ENCODE results near the gene CGB5. TPM values are rescaled to one million over a fixed set of nuclear protein-coding genes. Genes with fewer than 3 reads are reported as not detected.

The CGB5 gene
- total and polyA plus RNA-seq, 9 of the 15 experiments (the other 6 are each of a cell fraction or from before 2014, with no cell fraction given): not detected

DNA sequence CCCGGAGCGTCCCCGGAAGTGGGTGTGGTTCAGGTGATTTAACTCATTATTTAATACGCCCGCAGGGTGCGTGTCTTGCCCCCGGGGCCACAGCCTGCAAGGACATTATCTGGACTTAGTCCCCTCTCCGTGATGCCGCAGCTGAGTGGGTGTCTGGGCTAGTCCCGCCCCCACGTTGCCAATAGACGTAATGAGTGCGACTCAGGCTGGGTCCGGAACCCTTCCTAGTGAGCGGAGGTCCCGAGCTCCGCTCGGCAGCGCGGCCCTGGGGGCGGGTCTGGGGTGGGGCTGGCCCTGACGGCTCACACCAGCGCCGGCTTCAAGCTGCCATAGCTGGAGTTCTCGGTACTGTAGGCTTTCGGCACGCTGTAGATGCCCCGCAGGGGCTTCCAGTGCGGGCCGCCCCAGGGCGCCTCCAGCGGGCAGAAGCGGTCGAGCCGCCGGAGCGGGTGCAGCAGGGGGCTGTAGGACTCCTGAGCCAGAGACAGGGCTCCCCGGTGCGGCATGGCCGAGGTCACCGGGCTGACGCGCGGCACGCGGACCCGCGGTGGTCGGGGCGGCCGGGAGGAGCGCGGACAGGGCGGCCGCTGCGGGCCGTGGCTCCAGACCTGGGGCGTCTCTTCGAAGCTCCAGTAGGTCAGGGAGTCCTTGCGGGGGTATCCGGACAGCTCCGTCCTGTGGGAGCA lies 25.8 kb upstream of the CGB5 start (continued):
- TF ChIP-seq, protein P1, sequence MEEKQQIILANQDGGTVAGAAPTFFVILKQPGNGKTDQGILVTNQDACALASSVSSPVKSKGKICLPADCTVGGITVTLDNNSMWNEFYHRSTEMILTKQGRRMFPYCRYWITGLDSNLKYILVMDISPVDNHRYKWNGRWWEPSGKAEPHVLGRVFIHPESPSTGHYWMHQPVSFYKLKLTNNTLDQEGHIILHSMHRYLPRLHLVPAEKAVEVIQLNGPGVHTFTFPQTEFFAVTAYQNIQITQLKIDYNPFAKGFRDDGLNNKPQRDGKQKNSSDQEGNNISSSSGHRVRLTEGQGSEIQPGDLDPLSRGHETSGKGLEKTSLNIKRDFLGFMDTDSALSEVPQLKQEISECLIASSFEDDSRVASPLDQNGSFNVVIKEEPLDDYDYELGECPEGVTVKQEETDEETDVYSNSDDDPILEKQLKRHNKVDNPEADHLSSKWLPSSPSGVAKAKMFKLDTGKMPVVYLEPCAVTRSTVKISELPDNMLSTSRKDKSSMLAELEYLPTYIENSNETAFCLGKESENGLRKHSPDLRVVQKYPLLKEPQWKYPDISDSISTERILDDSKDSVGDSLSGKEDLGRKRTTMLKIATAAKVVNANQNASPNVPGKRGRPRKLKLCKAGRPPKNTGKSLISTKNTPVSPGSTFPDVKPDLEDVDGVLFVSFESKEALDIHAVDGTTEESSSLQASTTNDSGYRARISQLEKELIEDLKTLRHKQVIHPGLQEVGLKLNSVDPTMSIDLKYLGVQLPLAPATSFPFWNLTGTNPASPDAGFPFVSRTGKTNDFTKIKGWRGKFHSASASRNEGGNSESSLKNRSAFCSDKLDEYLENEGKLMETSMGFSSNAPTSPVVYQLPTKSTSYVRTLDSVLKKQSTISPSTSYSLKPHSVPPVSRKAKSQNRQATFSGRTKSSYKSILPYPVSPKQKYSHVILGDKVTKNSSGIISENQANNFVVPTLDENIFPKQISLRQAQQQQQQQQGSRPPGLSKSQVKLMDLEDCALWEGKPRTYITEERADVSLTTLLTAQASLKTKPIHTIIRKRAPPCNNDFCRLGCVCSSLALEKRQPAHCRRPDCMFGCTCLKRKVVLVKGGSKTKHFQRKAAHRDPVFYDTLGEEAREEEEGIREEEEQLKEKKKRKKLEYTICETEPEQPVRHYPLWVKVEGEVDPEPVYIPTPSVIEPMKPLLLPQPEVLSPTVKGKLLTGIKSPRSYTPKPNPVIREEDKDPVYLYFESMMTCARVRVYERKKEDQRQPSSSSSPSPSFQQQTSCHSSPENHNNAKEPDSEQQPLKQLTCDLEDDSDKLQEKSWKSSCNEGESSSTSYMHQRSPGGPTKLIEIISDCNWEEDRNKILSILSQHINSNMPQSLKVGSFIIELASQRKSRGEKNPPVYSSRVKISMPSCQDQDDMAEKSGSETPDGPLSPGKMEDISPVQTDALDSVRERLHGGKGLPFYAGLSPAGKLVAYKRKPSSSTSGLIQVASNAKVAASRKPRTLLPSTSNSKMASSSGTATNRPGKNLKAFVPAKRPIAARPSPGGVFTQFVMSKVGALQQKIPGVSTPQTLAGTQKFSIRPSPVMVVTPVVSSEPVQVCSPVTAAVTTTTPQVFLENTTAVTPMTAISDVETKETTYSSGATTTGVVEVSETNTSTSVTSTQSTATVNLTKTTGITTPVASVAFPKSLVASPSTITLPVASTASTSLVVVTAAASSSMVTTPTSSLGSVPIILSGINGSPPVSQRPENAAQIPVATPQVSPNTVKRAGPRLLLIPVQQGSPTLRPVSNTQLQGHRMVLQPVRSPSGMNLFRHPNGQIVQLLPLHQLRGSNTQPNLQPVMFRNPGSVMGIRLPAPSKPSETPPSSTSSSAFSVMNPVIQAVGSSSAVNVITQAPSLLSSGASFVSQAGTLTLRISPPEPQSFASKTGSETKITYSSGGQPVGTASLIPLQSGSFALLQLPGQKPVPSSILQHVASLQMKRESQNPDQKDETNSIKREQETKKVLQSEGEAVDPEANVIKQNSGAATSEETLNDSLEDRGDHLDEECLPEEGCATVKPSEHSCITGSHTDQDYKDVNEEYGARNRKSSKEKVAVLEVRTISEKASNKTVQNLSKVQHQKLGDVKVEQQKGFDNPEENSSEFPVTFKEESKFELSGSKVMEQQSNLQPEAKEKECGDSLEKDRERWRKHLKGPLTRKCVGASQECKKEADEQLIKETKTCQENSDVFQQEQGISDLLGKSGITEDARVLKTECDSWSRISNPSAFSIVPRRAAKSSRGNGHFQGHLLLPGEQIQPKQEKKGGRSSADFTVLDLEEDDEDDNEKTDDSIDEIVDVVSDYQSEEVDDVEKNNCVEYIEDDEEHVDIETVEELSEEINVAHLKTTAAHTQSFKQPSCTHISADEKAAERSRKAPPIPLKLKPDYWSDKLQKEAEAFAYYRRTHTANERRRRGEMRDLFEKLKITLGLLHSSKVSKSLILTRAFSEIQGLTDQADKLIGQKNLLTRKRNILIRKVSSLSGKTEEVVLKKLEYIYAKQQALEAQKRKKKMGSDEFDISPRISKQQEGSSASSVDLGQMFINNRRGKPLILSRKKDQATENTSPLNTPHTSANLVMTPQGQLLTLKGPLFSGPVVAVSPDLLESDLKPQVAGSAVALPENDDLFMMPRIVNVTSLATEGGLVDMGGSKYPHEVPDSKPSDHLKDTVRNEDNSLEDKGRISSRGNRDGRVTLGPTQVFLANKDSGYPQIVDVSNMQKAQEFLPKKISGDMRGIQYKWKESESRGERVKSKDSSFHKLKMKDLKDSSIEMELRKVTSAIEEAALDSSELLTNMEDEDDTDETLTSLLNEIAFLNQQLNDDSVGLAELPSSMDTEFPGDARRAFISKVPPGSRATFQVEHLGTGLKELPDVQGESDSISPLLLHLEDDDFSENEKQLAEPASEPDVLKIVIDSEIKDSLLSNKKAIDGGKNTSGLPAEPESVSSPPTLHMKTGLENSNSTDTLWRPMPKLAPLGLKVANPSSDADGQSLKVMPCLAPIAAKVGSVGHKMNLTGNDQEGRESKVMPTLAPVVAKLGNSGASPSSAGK (IDR thresholded peaks at IDR 0.05): peak; percentile 47; the same call in 1 of the 2 replicates
- no peak for TF ChIP-seq TEAD4 (IDR thresholded peaks at IDR 0.05; ENCODE audit: low read length)
- no peak for TF ChIP-seq TEAD4 (CRISPR knock-in tag; IDR thresholded peaks at IDR 0.05; ENCODE audit: borderline replicate concordance)
- TF ChIP-seq, protein P2, sequence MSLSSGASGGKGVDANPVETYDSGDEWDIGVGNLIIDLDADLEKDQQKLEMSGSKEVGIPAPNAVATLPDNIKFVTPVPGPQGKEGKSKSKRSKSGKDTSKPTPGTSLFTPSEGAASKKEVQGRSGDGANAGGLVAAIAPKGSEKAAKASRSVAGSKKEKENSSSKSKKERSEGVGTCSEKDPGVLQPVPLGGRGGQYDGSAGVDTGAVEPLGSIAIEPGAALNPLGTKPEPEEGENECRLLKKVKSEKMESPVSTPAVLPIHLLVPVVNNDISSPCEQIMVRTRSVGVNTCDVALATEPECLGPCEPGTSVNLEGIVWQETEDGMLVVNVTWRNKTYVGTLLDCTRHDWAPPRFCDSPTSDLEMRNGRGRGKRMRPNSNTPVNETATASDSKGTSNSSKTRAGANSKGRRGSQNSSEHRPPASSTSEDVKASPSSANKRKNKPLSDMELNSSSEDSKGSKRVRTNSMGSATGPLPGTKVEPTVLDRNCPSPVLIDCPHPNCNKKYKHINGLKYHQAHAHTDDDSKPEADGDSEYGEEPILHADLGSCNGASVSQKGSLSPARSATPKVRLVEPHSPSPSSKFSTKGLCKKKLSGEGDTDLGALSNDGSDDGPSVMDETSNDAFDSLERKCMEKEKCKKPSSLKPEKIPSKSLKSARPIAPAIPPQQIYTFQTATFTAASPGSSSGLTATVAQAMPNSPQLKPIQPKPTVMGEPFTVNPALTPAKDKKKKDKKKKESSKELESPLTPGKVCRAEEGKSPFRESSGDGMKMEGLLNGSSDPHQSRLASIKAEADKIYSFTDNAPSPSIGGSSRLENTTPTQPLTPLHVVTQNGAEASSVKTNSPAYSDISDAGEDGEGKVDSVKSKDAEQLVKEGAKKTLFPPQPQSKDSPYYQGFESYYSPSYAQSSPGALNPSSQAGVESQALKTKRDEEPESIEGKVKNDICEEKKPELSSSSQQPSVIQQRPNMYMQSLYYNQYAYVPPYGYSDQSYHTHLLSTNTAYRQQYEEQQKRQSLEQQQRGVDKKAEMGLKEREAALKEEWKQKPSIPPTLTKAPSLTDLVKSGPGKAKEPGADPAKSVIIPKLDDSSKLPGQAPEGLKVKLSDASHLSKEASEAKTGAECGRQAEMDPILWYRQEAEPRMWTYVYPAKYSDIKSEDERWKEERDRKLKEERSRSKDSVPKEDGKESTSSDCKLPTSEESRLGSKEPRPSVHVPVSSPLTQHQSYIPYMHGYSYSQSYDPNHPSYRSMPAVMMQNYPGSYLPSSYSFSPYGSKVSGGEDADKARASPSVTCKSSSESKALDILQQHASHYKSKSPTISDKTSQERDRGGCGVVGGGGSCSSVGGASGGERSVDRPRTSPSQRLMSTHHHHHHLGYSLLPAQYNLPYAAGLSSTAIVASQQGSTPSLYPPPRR (CRISPR knock-in tag; IDR thresholded peaks at IDR 0.05; ENCODE audit: borderline replicate concordance): no peak
- TF ChIP-seq NCOA1 (IDR thresholded peaks at IDR 0.05; ENCODE audit: low read depth): no peak
- no peak for TF ChIP-seq SMARCA5 (IDR thresholded peaks at IDR 0.05)
- TF ChIP-seq, protein P3, sequence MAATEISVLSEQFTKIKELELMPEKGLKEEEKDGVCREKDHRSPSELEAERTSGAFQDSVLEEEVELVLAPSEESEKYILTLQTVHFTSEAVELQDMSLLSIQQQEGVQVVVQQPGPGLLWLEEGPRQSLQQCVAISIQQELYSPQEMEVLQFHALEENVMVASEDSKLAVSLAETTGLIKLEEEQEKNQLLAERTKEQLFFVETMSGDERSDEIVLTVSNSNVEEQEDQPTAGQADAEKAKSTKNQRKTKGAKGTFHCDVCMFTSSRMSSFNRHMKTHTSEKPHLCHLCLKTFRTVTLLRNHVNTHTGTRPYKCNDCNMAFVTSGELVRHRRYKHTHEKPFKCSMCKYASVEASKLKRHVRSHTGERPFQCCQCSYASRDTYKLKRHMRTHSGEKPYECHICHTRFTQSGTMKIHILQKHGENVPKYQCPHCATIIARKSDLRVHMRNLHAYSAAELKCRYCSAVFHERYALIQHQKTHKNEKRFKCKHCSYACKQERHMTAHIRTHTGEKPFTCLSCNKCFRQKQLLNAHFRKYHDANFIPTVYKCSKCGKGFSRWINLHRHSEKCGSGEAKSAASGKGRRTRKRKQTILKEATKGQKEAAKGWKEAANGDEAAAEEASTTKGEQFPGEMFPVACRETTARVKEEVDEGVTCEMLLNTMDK (IDR thresholded peaks at IDR 0.05; ENCODE audit: borderline replicate concordance, insufficient read depth, low read depth, low read length, poor library complexity, severe bottlenecking): peak; percentile 46
- no peak for TF ChIP-seq ADNP (tag; IDR thresholded peaks at IDR 0.05)
- TF ChIP-seq TEAD2 (tag; IDR thresholded peaks at IDR 0.05): no peak

All from K562 (cell line).